K562 (cell line): Measurements from ENCODE around the gene NRARP. TPM values are rescaled to one million over a fixed set of nuclear protein-coding genes. Genes with fewer than 3 reads are reported as not detected.

Experiments used
- BRCA1 ChIP-seq, 2 experiments: fragments of 450-650 bp in 1 of 2; sonication (generic) in 1 of 2; formaldehyde crosslinking in 1 of 2; IDR thresholded peaks; 2 replicates each; pipeline versions ENCODE4 v1.5.0 to v1.6.1; 2017 to 2020; ENCODE audit warnings: mild to moderate bottlenecking in 1 of 2, missing genetic modification reagents in 1 of 2
- CEBPZ ChIP-seq: fragments of 150-350 bp; IDR thresholded peaks from 2 replicates; pipeline ENCODE4 v1.6.1; 2014; ENCODE audit warnings: low read depth, mild to moderate bottlenecking, low read length, borderline replicate concordance
- FOSL1 ChIP-seq: fragments of 200-800 bp; sonication (Bioruptor generic); conservative IDR thresholded peaks from 2 replicates; pipeline ENCODE4 v1.6.1; 2016; ENCODE audit warnings: missing genetic modification characterization, missing compliant biosample characterization
- HCFC1 ChIP-seq: IDR thresholded peaks from 2 replicates; pipeline ENCODE4 v1.6.1; 2012; ENCODE audit warnings: low read depth, low read length, improper control_type of control experiment
- HLTF ChIP-seq: fragments of 450-650 bp; IDR thresholded peaks from 2 replicates; pipeline ENCODE4 v1.6.1; 2016
- SP2 ChIP-seq: IDR thresholded peaks from 2 replicates; pipeline ENCODE4 v1.6.1; 2011; ENCODE audit warnings: mild to moderate bottlenecking, low read depth, low read length, moderate library complexity; ENCODE audit not compliant: poor library complexity, severe bottlenecking; ENCODE audit errors: extremely low read depth
- SRSF7 ChIP-seq: fragments of 200-400 bp; formaldehyde crosslinking; optimal IDR thresholded peaks from 2 replicates; pipeline ENCODE3; 2017; ENCODE audit warnings: mild to moderate bottlenecking, low read depth, low read length
- polyA plus RNA-seq, 8 experiments: library from polyadenylated mRNA; depleted of rRNA in 4 of 8; stranded (reverse) in 5 of 8; unstranded in 3 of 8; fragments of >200 nt; fragmentation: Nextera tagmentation in 2 of 8; fragmentation: Illumina TruSeq in 1 of 8; extraction: Ambion mirVana in 2 of 8; extraction: Trizol in 1 of 8; gene quantifications; 2 replicates each; pipeline versions ENCODE4 v1.2.1 to v1.2.3, GENCODE V29; 2011 to 2014; ENCODE audit warnings: inconsistent platforms in 1 of 8, missing spikeins in 1 of 8
- total RNA-seq, 7 experiments: library from RNA; depleted of rRNA in 6 of 7; stranded (reverse); fragments of >200 nt in 6 of 7; fragmentation: Illumina TruSeq in 2 of 7; extraction: Trizol in 2 of 7; gene quantifications; 2 replicates each; pipeline versions ENCODE4 v1.2.1 to v1.2.3, GENCODE V29; 2011 to 2021; ENCODE audit warnings: low replicate concordance in 1 of 7
- TF ChIP-seq, protein P1 (sequence below): fragments of 450-650 bp; formaldehyde crosslinking; IDR thresholded peaks from 2 replicates; pipeline ENCODE4 v1.4.0; 2022; ENCODE audit warnings: mild to moderate bottlenecking, moderate library complexity
- TF ChIP-seq, protein P2 (sequence below): sonication (generic); formaldehyde crosslinking; IDR thresholded peaks from 2 replicates; pipeline ENCODE4 v1.8.0; 2023; ENCODE audit warnings: mild to moderate bottlenecking, missing genetic modification reagents
- TF ChIP-seq, protein P3 (sequence below), 2 experiments: fragments of 450-650 bp in 1 of 2; sonication (generic) in 1 of 2; formaldehyde crosslinking in 1 of 2; IDR thresholded peaks; 2 replicates each; pipeline versions ENCODE4 v1.7.1 to v1.9.0; 2016 to 2022; ENCODE audit warnings: inconsistent platforms in 1 of 2, mild to moderate bottlenecking in 1 of 2, missing genetic modification reagents in 1 of 2

NRARP gene
- total and polyA plus RNA-seq, 9 of the 15 experiments (the other 6 are each of a cell fraction or from before 2014, with no cell fraction given): 2.0 to 24.5 (median 7.2) TPM; not detected in 2

- TF ChIP-seq HCFC1 (peak; percentile 29; the same call in 1 of the 2 replicates), FOSL1 (tag) (0 out of 2 replicates have a peak, but pooled peaks have one; percentile 28), SRSF7 (no peak), CEBPZ (no peak), HLTF (no peak), BRCA1 (IDR thresholded peaks at IDR 0.05) (no peak), BRCA1 (CRISPR knock-in tag; IDR thresholded peaks at IDR 0.05) (no peak), SP2 (no peak)
- TF ChIP-seq, protein P1, sequence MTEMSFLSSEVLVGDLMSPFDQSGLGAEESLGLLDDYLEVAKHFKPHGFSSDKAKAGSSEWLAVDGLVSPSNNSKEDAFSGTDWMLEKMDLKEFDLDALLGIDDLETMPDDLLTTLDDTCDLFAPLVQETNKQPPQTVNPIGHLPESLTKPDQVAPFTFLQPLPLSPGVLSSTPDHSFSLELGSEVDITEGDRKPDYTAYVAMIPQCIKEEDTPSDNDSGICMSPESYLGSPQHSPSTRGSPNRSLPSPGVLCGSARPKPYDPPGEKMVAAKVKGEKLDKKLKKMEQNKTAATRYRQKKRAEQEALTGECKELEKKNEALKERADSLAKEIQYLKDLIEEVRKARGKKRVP (CRISPR knock-in tag): no peak
- TF ChIP-seq, protein P2, sequence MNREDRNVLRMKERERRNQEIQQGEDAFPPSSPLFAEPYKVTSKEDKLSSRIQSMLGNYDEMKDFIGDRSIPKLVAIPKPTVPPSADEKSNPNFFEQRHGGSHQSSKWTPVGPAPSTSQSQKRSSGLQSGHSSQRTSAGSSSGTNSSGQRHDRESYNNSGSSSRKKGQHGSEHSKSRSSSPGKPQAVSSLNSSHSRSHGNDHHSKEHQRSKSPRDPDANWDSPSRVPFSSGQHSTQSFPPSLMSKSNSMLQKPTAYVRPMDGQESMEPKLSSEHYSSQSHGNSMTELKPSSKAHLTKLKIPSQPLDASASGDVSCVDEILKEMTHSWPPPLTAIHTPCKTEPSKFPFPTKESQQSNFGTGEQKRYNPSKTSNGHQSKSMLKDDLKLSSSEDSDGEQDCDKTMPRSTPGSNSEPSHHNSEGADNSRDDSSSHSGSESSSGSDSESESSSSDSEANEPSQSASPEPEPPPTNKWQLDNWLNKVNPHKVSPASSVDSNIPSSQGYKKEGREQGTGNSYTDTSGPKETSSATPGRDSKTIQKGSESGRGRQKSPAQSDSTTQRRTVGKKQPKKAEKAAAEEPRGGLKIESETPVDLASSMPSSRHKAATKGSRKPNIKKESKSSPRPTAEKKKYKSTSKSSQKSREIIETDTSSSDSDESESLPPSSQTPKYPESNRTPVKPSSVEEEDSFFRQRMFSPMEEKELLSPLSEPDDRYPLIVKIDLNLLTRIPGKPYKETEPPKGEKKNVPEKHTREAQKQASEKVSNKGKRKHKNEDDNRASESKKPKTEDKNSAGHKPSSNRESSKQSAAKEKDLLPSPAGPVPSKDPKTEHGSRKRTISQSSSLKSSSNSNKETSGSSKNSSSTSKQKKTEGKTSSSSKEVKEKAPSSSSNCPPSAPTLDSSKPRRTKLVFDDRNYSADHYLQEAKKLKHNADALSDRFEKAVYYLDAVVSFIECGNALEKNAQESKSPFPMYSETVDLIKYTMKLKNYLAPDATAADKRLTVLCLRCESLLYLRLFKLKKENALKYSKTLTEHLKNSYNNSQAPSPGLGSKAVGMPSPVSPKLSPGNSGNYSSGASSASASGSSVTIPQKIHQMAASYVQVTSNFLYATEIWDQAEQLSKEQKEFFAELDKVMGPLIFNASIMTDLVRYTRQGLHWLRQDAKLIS (CRISPR knock-in tag): no peak
- TF ChIP-seq, protein P3, sequence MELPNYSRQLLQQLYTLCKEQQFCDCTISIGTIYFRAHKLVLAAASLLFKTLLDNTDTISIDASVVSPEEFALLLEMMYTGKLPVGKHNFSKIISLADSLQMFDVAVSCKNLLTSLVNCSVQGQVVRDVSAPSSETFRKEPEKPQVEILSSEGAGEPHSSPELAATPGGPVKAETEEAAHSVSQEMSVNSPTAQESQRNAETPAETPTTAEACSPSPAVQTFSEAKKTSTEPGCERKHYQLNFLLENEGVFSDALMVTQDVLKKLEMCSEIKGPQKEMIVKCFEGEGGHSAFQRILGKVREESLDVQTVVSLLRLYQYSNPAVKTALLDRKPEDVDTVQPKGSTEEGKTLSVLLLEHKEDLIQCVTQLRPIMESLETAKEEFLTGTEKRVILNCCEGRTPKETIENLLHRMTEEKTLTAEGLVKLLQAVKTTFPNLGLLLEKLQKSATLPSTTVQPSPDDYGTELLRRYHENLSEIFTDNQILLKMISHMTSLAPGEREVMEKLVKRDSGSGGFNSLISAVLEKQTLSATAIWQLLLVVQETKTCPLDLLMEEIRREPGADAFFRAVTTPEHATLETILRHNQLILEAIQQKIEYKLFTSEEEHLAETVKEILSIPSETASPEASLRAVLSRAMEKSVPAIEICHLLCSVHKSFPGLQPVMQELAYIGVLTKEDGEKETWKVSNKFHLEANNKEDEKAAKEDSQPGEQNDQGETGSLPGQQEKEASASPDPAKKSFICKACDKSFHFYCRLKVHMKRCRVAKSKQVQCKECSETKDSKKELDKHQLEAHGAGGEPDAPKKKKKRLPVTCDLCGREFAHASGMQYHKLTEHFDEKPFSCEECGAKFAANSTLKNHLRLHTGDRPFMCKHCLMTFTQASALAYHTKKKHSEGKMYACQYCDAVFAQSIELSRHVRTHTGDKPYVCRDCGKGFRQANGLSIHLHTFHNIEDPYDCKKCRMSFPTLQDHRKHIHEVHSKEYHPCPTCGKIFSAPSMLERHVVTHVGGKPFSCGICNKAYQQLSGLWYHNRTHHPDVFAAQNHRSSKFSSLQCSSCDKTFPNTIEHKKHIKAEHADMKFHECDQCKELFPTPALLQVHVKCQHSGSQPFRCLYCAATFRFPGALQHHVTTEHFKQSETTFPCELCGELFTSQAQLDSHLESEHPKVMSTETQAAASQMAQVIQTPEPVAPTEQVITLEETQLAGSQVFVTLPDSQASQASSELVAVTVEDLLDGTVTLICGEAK (IDR thresholded peaks at IDR 0.05): no peak
- TF ChIP-seq, protein P3 (CRISPR knock-in tag; IDR thresholded peaks at IDR 0.05): no peak
These were observed at the start of gene NRARP (continued) for GRCh38 chr9:137302118-137302448.
